KG1 (cell line): ENCODE results near the gene DNAH1.
"Not testable (repeated sequence)": the region's sequence is repeated elsewhere in the genome, so short reads cannot be mapped to it uniquely, and the experiment has no call there.

Source experiments
- DNase-seq: peaks from one replicate; lab custom pipeline; 2025; lab: John Stamatoyannopoulos, UW

DNAH1 gene

GRCh38 chr3:52315977-52316764, at the start of gene DNAH1:
Gene DNAH1, plus strand, starts transcription at chr3:52316319. Its CDS starts 6,124 bp downstream, at chr3:52322443.
- no peak for DNase-seq

- no peak for DNase-seq
These were observed 48.1 kb upstream of the DNAH1 start for GRCh38 chr3:52268036-52268435.

GRCh38 chr3:52269776-52270175, 46.3 kb upstream of the DNAH1 start:
- no peak for DNase-seq

- no peak for DNase-seq
These were observed 45.8 kb upstream of the DNAH1 start for GRCh38 chr3:52270252-52270754.

- DNase-seq, result not testable (repeated sequence)
These were observed 43.9 kb upstream of the DNAH1 start for GRCh38 chr3:52272172-52272571.

- DNase-seq, result no peak
These were observed 43.3 kb upstream of the DNAH1 start for GRCh38 chr3:52272831-52273230.

GRCh38 chr3:52274781-52275180, 41.3 kb upstream of the DNAH1 start:
- DNase-seq, result not testable (repeated sequence)

- DNase-seq, result peak; percentile 34
These were observed 38.8 kb upstream of the DNAH1 start for GRCh38 chr3:52277071-52277964.

GRCh38 chr3:52277972-52278509, 38.1 kb upstream of the DNAH1 start:
- DNase-seq, result no peak

- DNase-seq, result peak; percentile 87
These were observed 37.5 kb upstream of the DNAH1 start, which contains the start of gene WDR82 for GRCh38 chr3:52278510-52279069. Gene WDR82, minus strand, starts transcription at chr3:52278649. Its CDS starts 288 bp downstream, at chr3:52278361.

- no peak for DNase-seq
These were observed 36.5 kb upstream of the DNAH1 start for GRCh38 chr3:52279596-52279995.

GRCh38 chr3:52280050-52280461, 36.1 kb upstream of the DNAH1 start:
- no peak for DNase-seq

- DNase-seq, result peak; percentile 43
These were observed 33.9 kb upstream of the DNAH1 start for GRCh38 chr3:52281981-52282801.

- no peak for DNase-seq
These were observed 32.8 kb upstream of the DNAH1 start for GRCh38 chr3:52283306-52283705.

GRCh38 chr3:52284051-52284450, 32.1 kb upstream of the DNAH1 start:
- not testable (repeated sequence) for DNase-seq

- no peak for DNase-seq
These were observed 29.4 kb upstream of the DNAH1 start for GRCh38 chr3:52286777-52287110.

- DNase-seq, result no peak
These were observed 27.4 kb upstream of the DNAH1 start for GRCh38 chr3:52288674-52289073.

GRCh38 chr3:52289338-52289746, 26.8 kb upstream of the DNAH1 start:
- DNase-seq, result no peak

- no peak for DNase-seq
These were observed 26.1 kb upstream of the DNAH1 start for GRCh38 chr3:52289747-52290595.
